ENCODE results near the gene RAB24.

RAB24 gene

GRCh38 chr5:177329883-177330282 is 26.4 kb upstream of the RAB24 start:
- Histone ChIP-seq H3K9me3 (no peaks in the 10 kb centered on the region), H3K36me3 (peaks cover 32% of the 10 kb centered on the region), H3K4me1 (peaks cover 11% of the 10 kb centered on the region), H3K27me3 (no peaks in the 10 kb centered on the region), H3K4me3 (ENCODE audit: low read depth, low read length) (no peak overlapping the region)
- TF ChIP-seq CTCF (IDR thresholded peaks at IDR 0.05; ENCODE audit: low read depth, low read length): no peak
- no peak for DNase-seq

DNA sequence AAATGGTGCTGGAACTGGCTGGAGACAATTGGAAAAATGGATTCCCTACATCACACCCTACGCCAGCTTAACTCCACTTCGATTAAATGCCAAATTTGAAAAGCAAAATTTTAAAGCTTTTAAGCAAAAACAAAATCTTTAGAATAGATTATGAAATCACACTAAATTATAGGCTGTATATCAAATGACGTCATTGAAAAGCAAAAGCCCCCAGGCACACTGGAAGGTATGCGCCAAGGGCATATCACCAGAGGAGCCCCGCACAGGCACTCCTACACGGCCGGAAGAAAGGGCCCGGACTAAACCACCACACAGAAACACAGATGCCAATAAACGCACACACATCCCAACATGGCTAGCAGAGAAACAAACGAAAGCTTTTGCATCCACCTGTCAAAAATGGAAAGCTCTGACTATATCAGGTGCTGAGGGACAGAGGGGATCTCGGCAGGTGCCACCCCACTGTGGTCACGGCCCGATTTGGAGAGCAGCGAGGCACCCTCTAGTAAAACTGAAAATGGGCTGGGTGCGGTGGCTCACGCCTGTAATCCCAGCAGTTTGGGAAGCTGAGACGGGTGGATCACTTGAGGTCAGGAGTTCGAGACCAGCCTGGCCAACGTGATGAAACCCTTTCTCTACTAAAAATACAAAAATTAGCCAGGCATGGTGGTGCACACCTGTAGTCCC is 25.2 kb upstream of the RAB24 start:
- Histone ChIP-seq H3K9me3 (no peaks in the 10 kb centered on the region), H3K27me3 (no peaks in the 10 kb centered on the region), H3K4me1 (peaks cover 2% of the 10 kb centered on the region), H3K4me3 (ENCODE audit: low read depth, low read length) (no peak overlapping the region), H3K36me3 (peaks cover 22% of the 10 kb centered on the region)
- no peak for DNase-seq
- TF ChIP-seq CTCF (IDR thresholded peaks at IDR 0.05; ENCODE audit: low read depth, low read length): no peak

DNA sequence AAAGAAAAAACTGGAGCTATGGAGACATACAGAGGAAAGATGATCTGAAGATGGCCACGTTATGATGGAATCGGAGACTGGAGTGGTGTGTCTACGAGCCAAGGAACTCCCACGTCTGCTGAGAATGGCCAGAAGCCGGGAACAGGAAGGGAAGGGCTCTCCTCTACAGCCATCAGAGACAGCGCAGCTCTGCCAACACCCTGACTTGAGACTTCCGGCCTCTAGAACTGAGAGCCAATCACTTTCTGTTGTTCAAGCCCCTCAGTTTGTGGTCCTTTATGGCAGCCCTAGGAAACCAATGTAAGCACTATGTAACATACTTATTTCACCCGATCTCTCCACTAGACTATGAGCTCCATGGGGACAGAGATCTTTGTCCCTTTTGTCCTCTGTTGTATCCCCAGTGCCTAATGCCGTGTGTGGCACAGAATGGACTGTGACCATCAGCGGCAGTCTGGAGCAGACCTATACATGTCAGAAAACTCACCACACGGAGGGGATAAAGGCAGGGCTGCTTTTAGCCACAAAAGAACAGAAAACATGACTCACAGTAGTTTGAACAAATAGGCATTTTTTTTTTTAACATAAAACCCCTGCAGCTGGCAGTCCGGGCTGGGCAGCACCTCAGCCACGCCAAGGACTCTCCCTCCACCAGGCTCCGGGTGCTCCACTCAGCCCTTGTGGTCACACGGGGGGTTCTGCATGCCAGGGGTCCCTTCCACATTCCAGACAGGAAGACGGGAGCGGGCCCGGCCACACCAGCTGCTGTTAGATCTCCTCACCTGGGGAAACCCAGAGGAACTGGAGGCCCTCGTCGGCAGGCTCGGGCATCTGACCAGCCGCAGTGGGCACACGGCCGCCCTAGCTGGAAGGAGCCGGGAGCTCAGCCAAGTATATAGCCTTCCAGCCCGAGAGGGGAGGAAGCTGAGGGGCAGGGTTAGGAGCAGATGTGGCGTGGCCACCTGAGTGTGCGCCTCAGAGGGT is 24.3 kb upstream of the RAB24 start:
- H3K4me1 ChIP-seq: no peaks in the 10 kb centered on the region
- H3K4me3 ChIP-seq (ENCODE audit: low read depth, low read length): no peak overlapping the region
- H3K36me3 ChIP-seq: peaks cover 13% of the 10 kb centered on the region
- DNase-seq: no peak
- H3K27me3 ChIP-seq: no peaks in the 10 kb centered on the region
- no peak for TF ChIP-seq CTCF (IDR thresholded peaks at IDR 0.05; ENCODE audit: low read depth, low read length)
- no peaks in the 10 kb centered on the region for H3K9me3 ChIP-seq

DNA sequence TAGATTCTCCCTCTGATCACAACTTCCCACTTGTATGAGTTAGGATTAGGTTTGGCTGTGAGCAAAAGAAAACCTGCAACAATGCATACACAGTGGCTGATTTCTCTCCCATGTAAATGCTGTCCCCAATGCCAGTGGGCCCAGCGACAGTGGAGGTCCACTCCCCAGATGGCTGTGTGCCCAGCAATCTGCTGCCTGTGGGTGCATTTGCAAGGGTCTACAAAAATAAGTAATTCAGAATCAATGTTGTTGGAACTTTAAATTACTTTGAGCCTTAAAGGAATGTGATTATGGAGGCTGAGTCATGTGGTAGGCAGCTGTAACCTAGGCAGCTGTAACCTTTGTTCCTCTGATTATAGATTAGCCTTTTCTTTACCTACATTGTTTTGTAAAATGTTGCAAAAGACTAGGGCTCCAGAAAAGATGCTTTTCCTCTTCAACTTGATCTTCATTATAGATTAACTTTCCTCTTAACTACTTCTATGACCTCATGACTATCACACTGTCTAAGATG is 22.4 kb upstream of the RAB24 start:
- no peaks in the 10 kb centered on the region for H3K9me3 ChIP-seq
- no peak overlapping the region for H3K4me3 ChIP-seq (ENCODE audit: low read depth, low read length)
- no peak for DNase-seq
- no peaks in the 10 kb centered on the region for H3K4me1 ChIP-seq
- peaks cover 7% of the 10 kb centered on the region; the same call in 1 of the 2 replicates for H3K36me3 ChIP-seq
- no peaks in the 10 kb centered on the region for H3K27me3 ChIP-seq
- no peak for TF ChIP-seq CTCF (IDR thresholded peaks at IDR 0.05; ENCODE audit: low read depth, low read length)

DNA sequence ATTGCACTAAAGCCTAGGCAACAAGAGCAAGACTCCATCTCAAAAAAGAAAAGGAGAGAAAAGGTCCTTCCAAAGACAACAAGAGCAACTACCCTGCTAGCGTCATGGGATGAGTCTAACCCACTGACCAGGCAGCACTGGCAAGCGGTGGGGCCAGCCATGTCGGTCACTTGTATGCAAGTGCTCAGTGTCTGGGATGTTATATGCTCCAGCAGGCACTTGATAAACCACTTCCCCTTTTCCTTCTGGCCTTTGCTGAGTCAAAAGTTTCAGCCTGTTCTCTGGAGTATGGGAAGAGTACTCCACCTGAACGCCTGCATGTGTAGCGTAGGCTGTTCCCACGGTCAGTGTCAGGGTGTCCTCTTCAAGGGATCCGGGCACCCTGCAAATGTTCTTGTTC is 17.4 kb upstream of the RAB24 start:
- DNase-seq: no peak
- Histone ChIP-seq H3K27me3 (no peaks in the 10 kb centered on the region), H3K4me3 (ENCODE audit: low read depth, low read length) (no peak overlapping the region), H3K4me1 (no peaks in the 10 kb centered on the region), H3K36me3 (0 out of 2 replicates have a peak, but pooled peaks cover 3% of the 10 kb centered on the region), H3K9me3 (no peaks in the 10 kb centered on the region)
- TF ChIP-seq CTCF (IDR thresholded peaks at IDR 0.05; ENCODE audit: low read depth, low read length): no peak

All from BE2C (cell line).